T-helper 2 cell (primary cell): ENCODE results near the gene SEZ6L.

Source experiments
- DNase-seq, 5 experiments: peaks; one replicate each; pipeline versions ENCODE4 v3.0.0 to v3.0.0-alpha.2; 2012 to 2022

The SEZ6L gene

GRCh38 chr22:26342745-26343410 is 173.6 kb downstream of the SEZ6L start:
- no peak for DNase-seq

GRCh38 chr22:26345496-26345895 is 176.2 kb downstream of the SEZ6L start:
- no peak for DNase-seq

GRCh38 chr22:26348810-26349526 is 179.7 kb downstream of the SEZ6L start:
- no peak for DNase-seq

GRCh38 chr22:26354707-26355106 is 185.4 kb downstream of the SEZ6L start:
- DNase-seq: no peak

- no peak for DNase-seq
Observed at GRCh38 chr22:26357281-26357680, 188.0 kb downstream of the SEZ6L start.

- no peak for DNase-seq
Observed at GRCh38 chr22:26357813-26358212, 188.6 kb downstream of the SEZ6L start.

GRCh38 chr22:26359156-26359555 is 189.9 kb downstream of the SEZ6L start:
- DNase-seq: no peak

GRCh38 chr22:26360169-26360885 is 191.1 kb downstream of the SEZ6L start:
- peak; percentile 12 to 55 (median 41) for DNase-seq

GRCh38 chr22:26362471-26362870 is 193.2 kb downstream of the SEZ6L start:
- no peak for DNase-seq

GRCh38 chr22:26364066-26365015 is 195.1 kb downstream of the SEZ6L start:
- DNase-seq: peak in 4 of 5 experiments; percentile 14 to 77 (median 18)

- peak; percentile 16 to 64 (median 39) for DNase-seq
Observed at GRCh38 chr22:26367402-26368245, 198.4 kb downstream of the SEZ6L start.

- DNase-seq: no peak
Observed at GRCh38 chr22:26372890-26373289, 203.6 kb downstream of the SEZ6L start.

- DNase-seq: no peak
Observed at GRCh38 chr22:26374391-26375026, 205.2 kb downstream of the SEZ6L start.

GRCh38 chr22:26377170-26377830 is 208.0 kb downstream of the SEZ6L start:
- DNase-seq: peak in 1 of 5 experiments; percentile 24

- DNase-seq: peak in 1 of 5 experiments; percentile 61
Observed at GRCh38 chr22:26380072-26380830, 211.0 kb downstream of the SEZ6L start.

GRCh38 chr22:26382782-26383181 is 213.5 kb downstream of the SEZ6L start:
- no peak for DNase-seq

- DNase-seq: no peak
Observed at GRCh38 chr22:26383968-26384556, 214.8 kb downstream of the SEZ6L start.

- DNase-seq: no peak
Observed at GRCh38 chr22:26385164-26385563, 215.9 kb downstream of the SEZ6L start.

- DNase-seq: no peak
Observed at GRCh38 chr22:26389125-26389524, 219.9 kb downstream of the SEZ6L start.
